GM19395 (cell line): ENCODE measurements around the gene GCDH.
"Not testable (repeated sequence)": the region's sequence is repeated elsewhere in the genome, so short reads cannot be mapped to it uniquely, and the experiment has no call there.

Experiments used
- ATAC-seq: cut with Tn5 transposase; IDR thresholded peaks from one replicate; pipeline ENCODE4 v1.9.1; 2021; ENCODE audit warnings: mild to moderate bottlenecking, moderate library complexity; ENCODE audit not compliant: unreplicated experiment

Gene GCDH

GRCh38 chr19:12872255-12872654, 18.7 kb upstream of the GCDH start:
- no peak for ATAC-seq

- no peak for ATAC-seq
Observed at GRCh38 chr19:12872941-12873890, 17.7 kb upstream of the GCDH start.

- no peak for ATAC-seq
Observed at GRCh38 chr19:12873891-12874745, 16.8 kb upstream of the GCDH start.

DNA sequence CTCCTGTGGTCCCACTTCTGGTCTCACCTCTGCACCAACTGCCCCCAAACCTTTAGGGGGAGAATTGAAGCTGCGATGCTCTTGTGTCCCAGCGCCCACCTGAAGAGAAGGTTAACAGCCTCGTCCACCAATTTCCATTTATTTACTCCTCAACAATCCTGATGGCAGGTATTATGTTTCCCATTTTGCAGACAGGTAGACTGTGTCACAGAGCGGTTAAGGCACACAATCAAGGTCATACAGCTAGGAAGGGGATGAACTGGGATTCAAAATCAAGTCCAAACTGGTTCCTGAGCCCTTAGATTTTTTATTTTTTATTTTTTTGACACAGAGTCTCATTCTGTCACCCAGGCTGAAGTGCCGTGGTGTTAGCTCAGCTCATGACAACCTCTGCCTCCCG, 15.9 kb upstream of the GCDH start:
- no peak for ATAC-seq

DNA sequence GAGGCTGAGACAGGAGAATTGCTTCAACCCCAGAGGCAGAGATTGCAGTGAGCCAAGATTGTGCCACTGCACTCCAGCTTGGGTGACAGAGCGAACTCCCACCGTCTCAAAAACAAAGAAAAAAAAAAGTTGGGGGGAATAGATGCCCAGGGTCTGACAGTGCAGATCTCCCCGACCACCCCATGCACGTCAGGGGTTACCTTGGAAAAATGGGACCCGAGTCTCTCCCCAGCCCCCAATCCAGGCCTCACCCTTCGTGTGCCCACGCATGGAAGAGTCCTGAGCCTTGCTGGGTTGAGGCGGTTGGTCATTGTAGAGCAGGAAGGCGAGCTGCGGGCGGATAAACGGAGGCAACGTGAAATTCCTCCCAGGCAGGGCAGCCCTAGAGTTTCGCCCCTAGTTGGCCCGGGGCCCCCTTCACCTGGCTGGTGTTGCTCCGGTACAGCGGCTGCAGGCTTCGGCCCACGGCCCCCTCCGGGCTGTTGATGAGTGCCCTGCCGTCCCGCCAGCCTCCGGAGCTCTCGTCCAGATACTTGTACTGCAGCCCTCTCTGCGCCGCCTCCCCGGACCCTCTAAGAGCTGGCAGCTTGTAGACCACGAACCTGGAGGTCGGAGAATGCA, 10.3 kb upstream of the GCDH start:
- peak; percentile 16 for ATAC-seq

GRCh38 chr19:12881172-12881808, 9.7 kb upstream of the GCDH start, which contains the start of gene DNASE2:
TSS of gene DNASE2 (minus strand) at chr19:12881449. CDS start at chr19:12881375, 74 bp downstream.
- ATAC-seq, result peak; percentile 83

DNA sequence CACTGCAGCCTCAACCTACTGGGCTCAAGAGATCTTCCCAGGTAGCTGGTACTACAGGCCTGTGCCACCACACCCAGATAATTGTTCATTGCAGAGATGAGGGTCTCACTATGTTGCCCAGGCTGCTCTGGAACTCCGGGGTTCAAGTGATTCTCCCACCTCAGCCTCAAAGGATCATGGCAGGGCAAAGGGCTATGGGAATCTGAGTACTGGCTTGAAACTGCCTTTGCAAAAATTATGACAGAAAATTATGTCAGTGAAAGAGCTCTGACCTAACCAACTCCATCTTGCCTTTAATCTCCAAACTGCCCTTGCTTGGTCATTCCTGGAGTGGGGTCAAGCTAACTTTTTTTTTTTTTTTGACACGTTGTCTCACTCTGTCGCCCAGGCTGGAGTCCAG, 8.4 kb upstream of the GCDH start:
- ATAC-seq, result no peak

DNA sequence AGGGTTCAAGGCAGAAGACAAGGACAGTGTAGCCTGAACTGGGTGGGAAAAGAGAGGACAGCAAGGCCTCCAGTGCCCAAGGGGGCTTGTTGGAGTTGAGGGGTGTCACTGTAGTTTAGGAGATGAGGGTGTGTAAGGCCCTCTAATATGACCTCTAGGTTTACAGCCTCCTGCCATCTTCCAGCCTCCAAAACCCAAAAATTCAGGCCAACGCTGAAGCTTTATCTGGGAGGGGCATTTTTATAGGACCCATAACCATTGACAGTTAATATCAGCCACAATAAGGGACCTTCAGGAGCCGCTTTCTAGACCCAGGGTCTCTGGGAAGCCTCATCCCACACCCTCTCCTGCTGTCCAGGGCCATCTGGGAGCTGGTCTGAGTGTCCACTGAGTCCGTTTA, 6.8 kb upstream of the GCDH start:
- no peak for ATAC-seq

DNA sequence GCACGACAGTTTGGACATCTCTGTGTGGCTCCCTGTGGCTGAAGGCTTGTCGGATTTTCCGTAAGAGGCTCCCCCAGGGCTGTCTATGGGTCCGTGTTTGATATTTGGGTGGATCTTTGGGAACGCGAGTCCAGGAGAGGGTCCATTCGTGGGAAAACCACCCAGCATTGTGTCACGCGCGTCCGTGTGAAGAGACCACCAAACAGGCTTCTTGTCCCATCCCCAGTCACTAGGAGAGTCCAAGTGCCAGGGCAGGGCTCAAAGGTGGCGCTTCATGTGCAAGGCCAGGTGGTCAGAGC, 6.4 kb upstream of the GCDH start:
- ATAC-seq, result no peak

- ATAC-seq, result no peak
Observed at GRCh38 chr19:12884926-12885748, 5.8 kb upstream of the GCDH start.

DNA sequence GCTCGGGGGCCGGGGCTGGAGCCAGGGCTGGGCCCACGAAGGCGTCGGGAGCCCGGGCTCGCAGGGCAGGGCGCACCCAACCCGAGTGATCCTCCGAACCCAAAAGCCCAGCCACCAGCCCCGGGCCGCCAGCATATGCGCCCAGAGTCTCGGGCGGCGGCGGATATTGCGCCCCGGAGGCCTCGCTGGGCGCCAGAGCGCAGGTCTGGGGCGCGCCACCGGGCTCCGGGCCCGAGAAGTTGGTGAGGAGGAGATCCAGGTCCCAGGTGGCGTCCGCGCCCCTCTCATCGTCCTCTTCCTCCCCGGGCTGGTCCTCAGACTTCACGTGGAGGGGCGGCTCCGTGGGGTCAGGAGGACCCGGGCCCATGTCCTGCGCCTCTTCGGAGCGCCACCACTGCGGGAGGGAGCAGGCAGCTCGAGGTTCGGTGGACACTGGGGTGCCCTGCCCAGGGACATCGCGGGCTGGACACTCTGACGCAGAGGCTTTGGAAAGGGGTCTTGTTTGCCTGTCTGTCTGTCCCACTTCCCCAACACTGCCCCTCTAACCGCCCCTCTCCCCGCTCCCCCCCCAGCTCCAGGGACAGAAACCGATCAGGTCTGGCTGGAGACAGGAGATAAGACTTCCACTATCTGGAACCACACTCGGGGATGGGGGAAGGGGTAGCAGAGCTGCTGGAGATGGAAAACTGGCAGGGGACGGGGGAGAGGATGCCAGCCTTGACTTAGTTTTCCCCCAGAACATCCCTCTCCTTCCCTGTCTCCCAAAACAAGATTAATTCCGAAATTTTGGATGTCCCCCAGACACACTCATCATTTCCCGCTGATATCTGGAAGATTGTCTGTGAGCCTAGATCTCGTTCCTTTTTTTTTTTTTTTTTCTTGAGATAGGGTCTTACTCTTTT, 5.0 kb upstream of the GCDH start:
- no peak for ATAC-seq

DNA sequence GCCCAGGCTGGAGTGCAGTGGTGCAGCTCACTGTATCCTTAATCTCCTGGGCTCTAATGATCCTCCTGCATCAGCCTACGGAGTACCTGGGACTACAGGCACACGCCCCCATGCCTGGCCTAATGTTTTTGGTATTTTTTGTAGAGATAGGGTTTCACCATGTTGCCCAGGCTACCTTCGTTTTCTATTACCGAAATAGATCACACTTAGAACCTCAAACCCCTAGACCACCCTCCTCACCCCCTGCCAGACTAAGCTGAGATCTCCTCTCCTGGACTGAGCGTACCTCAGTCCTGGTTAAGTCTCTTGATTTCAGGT, 4.3 kb upstream of the GCDH start:
- ATAC-seq, result no peak

GRCh38 chr19:12886969-12887747, 3.8 kb upstream of the GCDH start, which contains the start of gene KLF1:
TSS of gene KLF1 (minus strand) at chr19:12887201. CDS start at chr19:12887140, 61 bp downstream.
- ATAC-seq, result no peak

DNA sequence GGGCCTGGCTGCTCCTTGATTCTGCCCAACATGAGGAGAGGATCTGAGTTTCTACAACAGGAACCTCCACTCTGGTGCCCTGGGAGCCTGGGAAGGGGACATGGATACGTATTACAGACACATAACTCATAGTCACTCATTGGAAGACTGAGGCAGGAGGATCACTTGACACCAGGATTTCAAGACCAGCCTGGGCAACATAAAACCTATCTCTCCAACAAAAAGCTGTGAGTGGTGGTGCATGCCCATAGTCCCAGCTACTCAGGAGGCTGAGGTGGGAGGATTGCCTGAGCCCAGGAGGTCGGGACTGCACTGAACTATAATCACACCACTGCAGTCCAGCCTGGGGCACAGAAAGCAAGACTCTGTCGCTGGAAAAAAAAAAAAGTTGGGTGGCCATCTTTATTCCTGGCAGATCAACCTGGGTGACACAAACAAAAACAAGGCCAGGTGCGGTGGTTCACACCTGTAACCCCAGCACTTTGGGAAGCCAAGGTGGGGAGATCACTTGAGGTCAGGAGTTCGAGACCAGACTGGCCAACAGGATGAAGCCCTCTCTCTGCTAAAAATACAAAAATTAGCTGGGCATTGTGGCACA, 2.9 kb upstream of the GCDH start:
- no peak for ATAC-seq

- ATAC-seq, result not testable (repeated sequence)
Observed at GRCh38 chr19:12890299-12890786, 617 bp upstream of the GCDH start.

- no peak for ATAC-seq
Observed at GRCh38 chr19:12891553-12892021, 627 bp downstream of the GCDH start.

DNA sequence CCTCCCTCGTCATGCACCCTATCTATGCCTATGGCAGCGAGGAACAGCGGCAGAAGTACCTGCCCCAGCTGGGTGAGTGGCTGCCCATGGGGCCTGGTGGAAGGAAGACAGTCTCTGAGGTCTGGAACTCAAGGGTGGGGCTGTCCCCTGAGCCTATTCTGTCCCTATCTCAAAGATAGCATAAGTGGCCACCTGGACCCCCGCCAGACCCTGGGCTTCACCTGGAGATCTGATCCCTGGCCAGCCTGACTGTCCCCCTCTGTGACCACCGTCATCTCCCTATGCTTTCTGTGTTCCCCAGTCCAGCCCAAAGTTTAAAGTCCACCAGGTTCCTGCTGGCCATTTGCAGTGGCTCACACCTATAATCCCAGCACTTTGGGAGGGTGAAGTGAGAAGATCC, 2.6 kb downstream of the GCDH start:
- ATAC-seq, result no peak

GRCh38 chr19:12896460-12896859, 5.5 kb downstream of the GCDH start:
- no peak for ATAC-seq
